ENCODE data around the gene KDM4B. TPM values are rescaled to one million over a fixed set of nuclear protein-coding genes. Genes with fewer than 3 reads are reported as not detected.

Gene KDM4B
- total and polyA plus RNA-seq, 2 of the 8 experiments (the other 6 are each of a cell fraction or from before 2014, with no cell fraction given): 12.0 to 31.9 TPM

- H3K9ac ChIP-seq (replicated peaks in 1 of 4; ENCODE audit: extremely low read depth in 1 of 4, low read depth in 3 of 4, low read length in 3 of 4): no peak overlapping the region
- TF ChIP-seq CBX8 (IDR thresholded peaks at IDR 0.05; ENCODE audit: borderline replicate concordance, low read depth, low read length) (no peak), NRF1 (IDR thresholded peaks at IDR 0.05; ENCODE audit: low read depth, low read length) (no peak), JUND (IDR thresholded peaks at IDR 0.05; ENCODE audit: low read length) (no peak), RXRA (IDR thresholded peaks at IDR 0.05; ENCODE audit: insufficient read depth, low read depth, low read length) (no peak), SAP30 (IDR thresholded peaks at IDR 0.05; ENCODE audit: insufficient read depth, insufficient replicate concordance, low read length) (no peak), HDAC6 (IDR thresholded peaks at IDR 0.05; ENCODE audit: low read depth, low read length) (no peak), KDM5A (IDR thresholded peaks at IDR 0.05; ENCODE audit: low read length) (no peak), ZNF274 (IDR thresholded peaks at IDR 0.05; ENCODE audit: borderline replicate concordance, extremely low read depth, low read length) (no peak)
Observed at GRCh38 chr19:5091684-5092480, 123.0 kb downstream of the KDM4B start.

More at GRCh38 chr19:5091684-5092480, 123.0 kb downstream of the KDM4B start:
- Histone ChIP-seq H3K4me3 (ENCODE audit: extremely low read depth in 1 of 4, insufficient read depth in 2 of 4, low read depth in 3 of 4, low read length in 4 of 4) (no peak overlapping the region), H3K9me3 (ENCODE audit: insufficient read depth in 2 of 2, low read depth in 1 of 2, low read length in 1 of 2) (no peaks in the 10 kb centered on the region), H3K79me1 (ENCODE audit: low read depth, low read length) (no peaks in the 10 kb centered on the region), H3K79me2 (ENCODE audit: control insufficient read depth in 1 of 2, insufficient read depth in 2 of 2, low read length in 2 of 2) (no peaks in the 10 kb centered on the region), H3K4ac (replicated peaks; ENCODE audit: insufficient read length, low read depth, low read length) (peak overlapping the region; percentile 73), H3K27ac (ENCODE audit: low read depth, low read length) (0 out of 2 replicates have a peak overlapping the region, but pooled peaks have one; percentile 3), H2BK12ac (ENCODE audit: low read depth, low read length) (no peak overlapping the region), H4K5ac (ENCODE audit: insufficient read length, low read depth, low read length) (no peak overlapping the region), H3K56ac (replicated peaks; ENCODE audit: insufficient read length, low read depth, low read length) (no peak overlapping the region), H3K18ac (ENCODE audit: extremely low read depth, low read length) (no peak overlapping the region; the same call in 1 of the 2 replicates), H2AK5ac (ENCODE audit: low read depth, low read length) (no peak overlapping the region), H3K23ac (ENCODE audit: insufficient read length) (no peak overlapping the region), H2AFZ (ENCODE audit: low read length) (no peak overlapping the region), H3K4me2 (ENCODE audit: insufficient read depth in 1 of 2, low read depth in 2 of 2, low read length in 2 of 2) (no peak overlapping the region), H4K8ac (ENCODE audit: extremely low read depth, insufficient read depth, low read length) (no peak overlapping the region), H2BK5ac (ENCODE audit: low read depth, low read length) (no peak overlapping the region), H2BK20ac (ENCODE audit: low read length) (no peak overlapping the region), H4K91ac (replicated peaks; ENCODE audit: insufficient read length, low read length) (no peak overlapping the region), H3K23me2 (ENCODE audit: low read depth, low read length) (no peaks in the 10 kb centered on the region), H3K14ac (ENCODE audit: insufficient read length) (no peak overlapping the region), H3K4me1 (replicated peaks in 1 of 4; ENCODE audit: control insufficient read depth in 3 of 4, insufficient read depth in 4 of 4, low read length in 3 of 4) (peaks cover 0 to 5% (median 3%) of the 10 kb centered on the region in 4 experiments; a peak in 3 of 7 replicates), H3K36me3 (ENCODE audit: control insufficient read depth in 2 of 4, insufficient read depth in 4 of 4, low read length in 3 of 4) (peaks cover 0 to 3% (median 1%) of the 10 kb centered on the region in 4 experiments; a peak in 2 of 8 replicates), H4K20me1 (replicated peaks in 1 of 2; ENCODE audit: control insufficient read depth in 1 of 2, insufficient read depth in 2 of 2, low read length in 2 of 2) (peaks cover 0 to 3% of the 10 kb centered on the region in 2 experiments), H2BK15ac (ENCODE audit: low read length) (no peak overlapping the region), H2BK120ac (replicated peaks; ENCODE audit: low read depth, low read length) (no peak overlapping the region), H3K27me3 (replicated peaks in 1 of 4; ENCODE audit: control insufficient read depth in 3 of 4, extremely low read depth in 1 of 4, insufficient read depth in 3 of 4, low read length in 3 of 4) (no peaks in the 10 kb centered on the region)
- WGBS, 2 experiments (ENCODE audit: extremely low coverage in 1 of 2, insufficient coverage in 1 of 2, insufficient read length in 1 of 2, insufficient replicate concordance in 2 of 2, low coverage in 1 of 2, low lambda C conversion rate in 2 of 2, missing lambda C conversion rate in 1 of 2): 95% methylated on average over 20 of the region's 28 CpGs; no CpG with 5 or more reads in 1 of the 2 experiments
- DNase-seq (ENCODE audit: low read depth in 1 of 2, low spot score in 2 of 2): no peak
- FAIRE-seq: no peak
- ChIA-PET CTCF (ENCODE audit: partially characterized antibody) (interaction anchor here (0.7 to 1.3 kb wide), 6 partner anchors 39 to 283 kb away, joined by 3 to 6 read pairs (median 4); no protein-coding TSS in a partner anchor), POLR2A (ENCODE audit: partially characterized antibody) (interaction anchor here (1.0 kb wide), 1 partner anchor 12 kb away, joined by 6 read pairs; no protein-coding TSS in a partner anchor)
